GM23338 (cell line): ENCODE measurements around the gene FBXL17. TPM values are rescaled to one million over a fixed set of nuclear protein-coding genes. Genes with fewer than 3 reads are reported as not detected.

Experiments used
- ATAC-seq: fragments of 200-7000 bp; cut with Tn5 transposase; 3 replicates; pipeline ENCODE4 v1.9.1; 2020
- DNase-seq: peaks from one replicate; pipeline ENCODE4 v3.0.0-alpha.2; 2015; ENCODE audit warnings: low spot score
- H2AFZ ChIP-seq: fragments of 200-600 bp; sonication (generic); 2 replicates; pipeline ENCODE4 v1.8.0; 2016; ENCODE audit warnings: antibody characterized with exemption, mild to moderate bottlenecking, moderate library complexity
- H3F3A ChIP-seq: fragments of 200-600 bp; sonication (generic); replicated peaks from 2 replicates; pipeline ENCODE4 v1.8.0; 2017; ENCODE audit warnings: antibody characterized with exemption, mixed run types, low read depth
- H3K27ac ChIP-seq: fragments of 200-600 bp; sonication (generic); 2 replicates; pipeline ENCODE4 v1.6.1; 2016; ENCODE audit warnings: low read depth
- H3K27me3 ChIP-seq: fragments of 200-600 bp; sonication (generic); 2 replicates; pipeline ENCODE4 v1.8.0; 2016; ENCODE audit warnings: mild to moderate bottlenecking, mixed run types, moderate library complexity; ENCODE audit not compliant: insufficient read depth
- H3K36me3 ChIP-seq: fragments of 200-600 bp; sonication (generic); 2 replicates; pipeline ENCODE4 v1.8.0; 2016; ENCODE audit warnings: mild to moderate bottlenecking; ENCODE audit not compliant: insufficient read depth
- H3K4me1 ChIP-seq: fragments of 200-600 bp; sonication (generic); 2 replicates; pipeline ENCODE4 v1.8.0; 2016; ENCODE audit warnings: mild to moderate bottlenecking, moderate library complexity; ENCODE audit not compliant: insufficient read depth
- H3K4me2 ChIP-seq: fragments of 200-600 bp; sonication (generic); 2 replicates; pipeline ENCODE4 v1.7.1; 2017; ENCODE audit warnings: mixed run types
- H3K4me3 ChIP-seq: fragments of 200-600 bp; sonication (generic); 2 replicates; pipeline ENCODE4 v1.6.1; 2016; ENCODE audit warnings: mixed run types
- H3K79me2 ChIP-seq: fragments of 200-600 bp; sonication (generic); replicated peaks from 2 replicates; pipeline ENCODE4 v1.8.0; 2017; ENCODE audit warnings: mild to moderate bottlenecking; ENCODE audit not compliant: insufficient read depth
- H3K9me2 ChIP-seq: fragments of 200-600 bp; sonication (generic); 2 replicates; pipeline ENCODE4 v1.8.0; 2017; ENCODE audit not compliant: insufficient read depth
- H4K20me1 ChIP-seq: fragments of 200-600 bp; sonication (generic); replicated peaks from 2 replicates; pipeline ENCODE4 v1.8.0; 2017; ENCODE audit warnings: mild to moderate bottlenecking; ENCODE audit not compliant: insufficient read depth
- H3K27ac Mint-ChIP-seq: 2 replicates; pipeline ENCODE4 v1.8.0; 2020; ENCODE audit warnings: inconsistent platforms, mild to moderate bottlenecking, moderate library complexity, mixed read lengths
- H3K27me3 Mint-ChIP-seq: 3 replicates; pipeline ENCODE4 v1.8.0; 2022; ENCODE audit warnings: low read depth, mild to moderate bottlenecking, moderate library complexity, mixed read lengths, inconsistent platforms; ENCODE audit not compliant: insufficient read depth, poor library complexity
- H3K36me3 Mint-ChIP-seq: 3 replicates; pipeline ENCODE4 v1.8.0; 2021; ENCODE audit warnings: low read depth, mild to moderate bottlenecking, inconsistent platforms, moderate library complexity, mixed read lengths
- H3K4me1 Mint-ChIP-seq: 3 replicates; pipeline ENCODE4 v1.8.0; 2020; ENCODE audit warnings: mild to moderate bottlenecking, inconsistent platforms, mixed read lengths
- H3K4me3 Mint-ChIP-seq: 3 replicates; pipeline ENCODE4 v1.8.0; 2021; ENCODE audit warnings: moderate library complexity, mild to moderate bottlenecking, inconsistent platforms, mixed read lengths
- H3K9me3 Mint-ChIP-seq: 3 replicates; pipeline ENCODE4 v1.8.0; 2020; ENCODE audit warnings: moderate library complexity, mild to moderate bottlenecking, inconsistent platforms, mixed read lengths
- CREB1 ChIP-seq: fragments of 250-450 bp; sonication (Bioruptor Pico); IDR thresholded peaks from 2 replicates; pipeline ENCODE4 v1.5.0; 2020; ENCODE audit warnings: low read depth, mild to moderate bottlenecking, moderate library complexity
- ETS1 ChIP-seq: IDR thresholded peaks from 2 replicates; pipeline ENCODE4 v1.6.1; 2016; ENCODE audit warnings: antibody characterized with exemption
- NANOG ChIP-seq: IDR thresholded peaks from 2 replicates; pipeline ENCODE4 v1.6.1; 2016; ENCODE audit warnings: antibody characterized with exemption, borderline replicate concordance
- POLR2AphosphoS5 ChIP-seq: IDR thresholded peaks from 2 replicates; pipeline ENCODE4 v1.6.1; 2016; ENCODE audit warnings: antibody characterized with exemption, low read depth
- STAT1 ChIP-seq: IDR thresholded peaks from one replicate; pipeline ENCODE4 v1.6.1; 2016; ENCODE audit warnings: antibody characterized with exemption; ENCODE audit not compliant: unreplicated experiment
- ZNF331 ChIP-seq: fragments of 250-450 bp; sonication (Bioruptor Pico); IDR thresholded peaks from 2 replicates; pipeline ENCODE4 v1.5.0; 2020; ENCODE audit warnings: low read depth, mild to moderate bottlenecking, moderate library complexity
- ZNF462 ChIP-seq: fragments of 250-450 bp; sonication (Bioruptor Pico); IDR thresholded peaks from 2 replicates; pipeline ENCODE4 v1.5.0; 2020; ENCODE audit warnings: mild to moderate bottlenecking, moderate library complexity
- polyA plus RNA-seq: library from polyadenylated mRNA; unstranded; fragments of >200 nt; fragmentation: Nextera tagmentation; extraction: Ambion mirVana; gene quantifications from 2 replicates; pipeline ENCODE4 v1.2.1, GENCODE V29; 2016
- total RNA-seq: library from RNA; depleted of rRNA; stranded (reverse); fragments of >200 nt; shearing (Covaris generic); gene quantifications from 2 replicates; pipeline ENCODE4 v1.2.3, GENCODE V29; 2014

The FBXL17 gene
- total and polyA plus RNA-seq, 2 experiments from 2014 or later = 2.0 to 2.7 TPM

DNA sequence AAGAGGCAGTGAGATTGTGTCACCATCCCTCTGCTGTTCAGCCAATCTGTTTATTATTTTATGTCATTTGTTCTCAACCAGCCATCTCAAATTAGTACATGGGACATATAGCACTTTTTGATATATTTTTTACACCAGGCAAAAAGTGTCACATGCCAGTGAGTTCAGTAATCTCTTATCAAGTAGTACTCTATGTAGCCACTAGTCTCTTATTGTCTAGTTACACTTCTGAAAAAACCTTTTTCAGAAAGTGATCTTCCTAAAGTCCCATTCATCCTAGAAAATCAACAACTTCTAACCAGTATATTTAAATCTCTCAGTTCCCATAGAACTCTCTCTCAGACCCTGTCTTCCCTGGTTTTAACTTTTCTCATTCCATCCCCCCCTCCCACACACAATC, 321.6 kb downstream of the FBXL17 start (continued):
- no peak for TF ChIP-seq ZNF462 (CRISPR knock-in tag)
- no peak for TF ChIP-seq ETS1
- no peak for TF ChIP-seq CREB1
- no peak for TF ChIP-seq POLR2AphosphoS5

GRCh38 chr5:108059334-108059733, 322.6 kb downstream of the FBXL17 start:
- no peaks in the 10 kb centered on the region for H3K27me3 Mint-ChIP-seq
- TF ChIP-seq CREB1 (no peak), ZNF331 (CRISPR knock-in tag) (no peak), NANOG (no peak), STAT1 (no peak), ZNF462 (CRISPR knock-in tag) (no peak)

More at GRCh38 chr5:108059334-108059733, 322.6 kb downstream of the FBXL17 start:
- no peak overlapping the region for H3K27ac ChIP-seq
- Mint-ChIP-seq H3K36me3 (no peaks in the 10 kb centered on the region), H3K9me3 (no peaks in the 10 kb centered on the region), H3K27ac (no peak overlapping the region), H3K4me1 (0 out of 3 replicates have a peak, but pooled peaks cover 4% of the 10 kb centered on the region), H3K4me3 (no peak overlapping the region)
- H3F3A ChIP-seq = no peaks in the 10 kb centered on the region
- no peak for DNase-seq
- no peaks in the 10 kb centered on the region for H3K4me1 ChIP-seq
- H3K79me2 ChIP-seq = no peaks in the 10 kb centered on the region
- no peaks in the 10 kb centered on the region for H3K27me3 ChIP-seq
- no peaks in the 10 kb centered on the region for H3K36me3 ChIP-seq
- H3K9me2 ChIP-seq = no peaks in the 10 kb centered on the region
- no peak overlapping the region for H3K4me2 ChIP-seq
- no peaks in the 10 kb centered on the region for H4K20me1 ChIP-seq
- H2AFZ ChIP-seq = no peak overlapping the region
- ATAC-seq = no peak
- H3K4me3 ChIP-seq = no peak overlapping the region
